H1 (cell line): ENCODE data around the gene TGFB3. TPM values are rescaled to one million over a fixed set of nuclear protein-coding genes. Genes with fewer than 3 reads are reported as not detected.

Source experiments
- ATF2 ChIP-seq: IDR thresholded peaks from 2 replicates; pipeline ENCODE4 v1.6.1; 2012; ENCODE audit warnings: low read length, inconsistent platforms
- JUN ChIP-seq: IDR thresholded peaks from 2 replicates; pipeline ENCODE4 v1.6.1; 2011; ENCODE audit warnings: low read depth, mild to moderate bottlenecking, improper control_type of control experiment, low read length
- JUND ChIP-seq: IDR thresholded peaks from 2 replicates; pipeline ENCODE4 v1.6.1; 2011; ENCODE audit warnings: mild to moderate bottlenecking, improper control_type of control experiment, low read length
- polyA plus RNA-seq, 7 experiments: library from polyadenylated mRNA; depleted of rRNA in 3 of 7; stranded (reverse) in 5 of 7; unstranded in 2 of 7; fragments of >200 nt in 5 of 7; fragments of 200-250 nt in 2 of 7; gene quantifications; 1 replicate in 5 of 7; 2 replicates in 1 of 7; 4 replicates in 1 of 7; pipeline versions ENCODE4 v1.2.1 to v1.2.3, GENCODE V29; 2011 to 2013; ENCODE audit warnings: missing spikeins in 2 of 7, mixed read lengths in 2 of 7
- total RNA-seq: library from RNA; stranded (reverse); fragmentation: NEBNext Ultra II Directional; extraction: Animal tissue kit (Norgen Biotek cat#: 25700); gene quantifications from 2 replicates; pipeline ENCODE4 v1.2.1, GENCODE V29; 2021
- TF ChIP-seq, protein P1 (sequence below): IDR thresholded peaks from 2 replicates; pipeline ENCODE4 v1.6.1; 2011; ENCODE audit warnings: low read depth, mild to moderate bottlenecking, low read length; ENCODE audit not compliant: insufficient read depth

TGFB3 gene
- total and polyA plus RNA-seq, 2 of the 8 experiments (the other 6 are each of a cell fraction or from before 2014, with no cell fraction given), result 0.65 to 0.86 TPM

DNA sequence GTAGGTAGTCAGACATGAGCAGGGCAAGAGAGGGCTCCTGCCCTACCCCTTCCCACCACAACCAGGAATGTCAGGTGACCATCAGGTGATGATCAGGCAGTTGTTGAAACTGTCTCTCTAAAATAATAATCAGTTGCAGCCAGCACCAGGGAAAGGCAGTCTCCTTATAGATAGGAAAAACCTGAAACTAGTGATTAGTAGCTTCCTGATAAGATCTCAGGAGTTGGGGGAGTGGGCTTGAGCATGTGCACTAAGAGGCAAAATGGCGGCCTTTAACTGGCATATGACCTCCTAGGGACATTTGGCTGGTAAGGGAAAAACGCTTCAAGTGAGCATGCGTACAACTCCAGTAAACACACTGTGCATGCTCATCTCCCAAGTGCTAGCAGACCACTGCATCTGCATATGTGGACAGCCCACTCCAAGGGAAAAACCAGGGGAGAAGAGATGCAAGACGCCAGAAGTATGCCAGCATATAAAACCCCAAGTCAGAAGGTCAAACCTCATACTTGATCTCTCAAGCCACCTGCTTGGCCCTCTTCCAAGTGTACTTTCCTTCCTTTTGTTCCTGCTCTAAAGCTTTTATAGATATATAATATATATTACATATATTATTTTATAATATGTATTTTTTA, 37.1 kb downstream of the TGFB3 start (continued):
- TF ChIP-seq, protein P1, sequence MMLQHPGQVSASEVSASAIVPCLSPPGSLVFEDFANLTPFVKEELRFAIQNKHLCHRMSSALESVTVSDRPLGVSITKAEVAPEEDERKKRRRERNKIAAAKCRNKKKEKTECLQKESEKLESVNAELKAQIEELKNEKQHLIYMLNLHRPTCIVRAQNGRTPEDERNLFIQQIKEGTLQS, result no peak
- TF ChIP-seq ATF2 (no peak), JUND (no peak), JUN (no peak)
